Neural crest cell (in vitro differentiated cells): ENCODE results near the gene CPA4. TPM values are rescaled to one million over a fixed set of nuclear protein-coding genes. Genes with fewer than 3 reads are reported as not detected.

Source experiments
- DNase-seq: peaks from one replicate; pipeline ENCODE4 v3.0.0; 2021; ENCODE audit warnings: low read depth, mixed read lengths, low spot score
- H3K27ac Mint-ChIP-seq: one replicate; pipeline ENCODE4 v1.8.0; 2021; ENCODE audit warnings: mild to moderate bottlenecking, mixed read lengths; ENCODE audit not compliant: unreplicated experiment
- H3K27me3 Mint-ChIP-seq: 2 replicates; pipeline ENCODE4 v1.8.0; 2021; ENCODE audit warnings: low read depth, mild to moderate bottlenecking, mixed read lengths
- H3K36me3 Mint-ChIP-seq: 2 replicates; pipeline ENCODE4 v1.8.0; 2021; ENCODE audit warnings: low read depth, mild to moderate bottlenecking, mixed read lengths
- H3K4me1 Mint-ChIP-seq: 2 replicates; pipeline ENCODE4 v1.8.0; 2021; ENCODE audit warnings: mixed read lengths
- H3K4me3 Mint-ChIP-seq: one replicate; pipeline ENCODE4 v1.8.0; 2021; ENCODE audit warnings: mild to moderate bottlenecking, mixed read lengths
- H3K9me3 Mint-ChIP-seq: 2 replicates; pipeline ENCODE4 v1.8.0; 2021; ENCODE audit warnings: mixed read lengths
- total RNA-seq: library from RNA; stranded (reverse); gene quantifications from 2 replicates; pipeline ENCODE4 v1.2.1, GENCODE V29; 2021
- TF ChIP-seq, protein P1 (sequence below): fragments of 200-600 bp; sonication (generic); conservative IDR thresholded peaks from 2 replicates; pipeline ENCODE4 v1.5.0; 2021; ENCODE audit warnings: antibody characterized with exemption, mild to moderate bottlenecking

CPA4 gene
- total RNA-seq, 1 donor from 2014 or later: 0.72 TPM

DNA sequence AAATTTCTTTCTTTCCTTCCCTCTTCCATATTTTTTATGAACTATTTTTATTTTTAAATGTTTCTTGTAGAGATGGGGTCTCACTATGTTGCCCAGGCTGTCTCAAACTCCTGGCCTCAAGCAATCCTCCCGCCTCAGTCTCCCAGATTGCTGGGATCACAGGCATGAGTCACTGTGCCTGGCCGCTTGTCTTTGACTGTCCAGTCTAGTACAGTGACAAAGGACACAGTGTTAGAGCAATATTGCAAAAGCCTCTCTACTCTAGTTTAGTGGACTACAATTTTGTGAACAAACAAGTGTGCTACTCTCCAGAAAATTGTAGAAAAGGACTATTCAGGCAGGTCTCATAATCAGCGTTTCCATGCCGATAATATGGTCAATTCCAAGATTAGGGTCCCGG is 11.0 kb downstream of the CPA4 start:
- Mint-ChIP-seq H3K27ac (no peak overlapping the region), H3K9me3 (peaks cover 3% of the 10 kb centered on the region), H3K4me3 (no peak overlapping the region), H3K36me3 (no peaks in the 10 kb centered on the region), H3K27me3 (no peaks in the 10 kb centered on the region), H3K4me1 (peaks cover 34% of the 10 kb centered on the region)
- DNase-seq: no peak
- TF ChIP-seq, protein P1, sequence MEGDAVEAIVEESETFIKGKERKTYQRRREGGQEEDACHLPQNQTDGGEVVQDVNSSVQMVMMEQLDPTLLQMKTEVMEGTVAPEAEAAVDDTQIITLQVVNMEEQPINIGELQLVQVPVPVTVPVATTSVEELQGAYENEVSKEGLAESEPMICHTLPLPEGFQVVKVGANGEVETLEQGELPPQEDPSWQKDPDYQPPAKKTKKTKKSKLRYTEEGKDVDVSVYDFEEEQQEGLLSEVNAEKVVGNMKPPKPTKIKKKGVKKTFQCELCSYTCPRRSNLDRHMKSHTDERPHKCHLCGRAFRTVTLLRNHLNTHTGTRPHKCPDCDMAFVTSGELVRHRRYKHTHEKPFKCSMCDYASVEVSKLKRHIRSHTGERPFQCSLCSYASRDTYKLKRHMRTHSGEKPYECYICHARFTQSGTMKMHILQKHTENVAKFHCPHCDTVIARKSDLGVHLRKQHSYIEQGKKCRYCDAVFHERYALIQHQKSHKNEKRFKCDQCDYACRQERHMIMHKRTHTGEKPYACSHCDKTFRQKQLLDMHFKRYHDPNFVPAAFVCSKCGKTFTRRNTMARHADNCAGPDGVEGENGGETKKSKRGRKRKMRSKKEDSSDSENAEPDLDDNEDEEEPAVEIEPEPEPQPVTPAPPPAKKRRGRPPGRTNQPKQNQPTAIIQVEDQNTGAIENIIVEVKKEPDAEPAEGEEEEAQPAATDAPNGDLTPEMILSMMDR: no peak

DNA sequence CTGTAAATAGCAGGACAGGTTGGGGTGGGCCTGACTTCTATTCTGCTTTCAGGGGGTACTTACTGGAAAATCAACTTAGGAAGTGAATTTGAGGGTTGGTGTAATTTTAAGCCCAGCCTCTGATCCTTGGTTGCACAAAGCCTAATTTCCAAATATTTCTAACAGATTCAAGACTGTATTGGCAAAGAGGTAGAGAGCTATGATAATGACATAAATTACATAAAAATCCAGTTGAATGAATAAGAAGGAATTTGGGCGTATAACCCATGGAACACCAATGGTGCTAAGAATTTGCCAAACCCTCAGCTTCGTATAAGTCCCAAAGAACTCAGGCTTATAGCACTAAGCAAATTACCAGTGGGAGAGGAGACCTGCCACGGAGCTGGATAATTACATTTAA is 11.9 kb downstream of the CPA4 start:
- TF ChIP-seq, protein P1: no peak
- H3K4me3 Mint-ChIP-seq: no peak overlapping the region
- no peak for DNase-seq
- no peaks in the 10 kb centered on the region for H3K36me3 Mint-ChIP-seq
- H3K9me3 Mint-ChIP-seq: peaks cover 3% of the 10 kb centered on the region
- peaks cover 26% of the 10 kb centered on the region for H3K4me1 Mint-ChIP-seq
- no peaks in the 10 kb centered on the region for H3K27me3 Mint-ChIP-seq
- no peak overlapping the region for H3K27ac Mint-ChIP-seq

DNA sequence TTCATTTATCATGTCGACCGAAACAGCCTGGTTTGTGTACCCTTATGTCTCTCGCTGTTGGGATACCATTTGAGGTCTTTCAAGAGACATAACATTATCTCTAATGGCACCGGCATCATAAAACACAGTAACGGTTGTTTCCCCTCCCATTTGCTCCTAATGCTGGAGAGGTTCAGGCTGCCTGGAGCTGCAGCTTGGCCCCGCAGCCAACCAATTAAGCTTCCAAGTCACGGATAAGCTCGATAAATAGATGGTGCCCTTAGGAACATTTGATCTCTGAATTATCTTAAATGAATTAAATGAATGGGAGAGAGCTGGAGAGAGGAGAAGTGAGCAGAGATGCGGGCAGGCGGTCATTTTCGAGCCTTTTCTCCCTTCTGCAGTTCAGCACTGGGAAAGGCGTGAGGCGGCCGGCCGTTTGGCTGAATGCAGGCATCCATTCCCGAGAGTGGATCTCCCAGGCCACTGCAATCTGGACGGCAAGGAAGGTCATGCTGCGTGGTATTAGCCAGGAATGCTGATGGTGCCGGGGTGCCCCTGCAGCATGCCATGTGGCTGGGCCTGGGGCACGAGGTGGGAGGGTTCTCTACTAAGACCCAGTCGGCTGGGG is 12.6 kb downstream of the CPA4 start:
- TF ChIP-seq, protein P1: no peak
- peaks cover 3% of the 10 kb centered on the region for H3K9me3 Mint-ChIP-seq
- H3K36me3 Mint-ChIP-seq: no peaks in the 10 kb centered on the region
- peaks cover 23% of the 10 kb centered on the region for H3K4me1 Mint-ChIP-seq
- no peak overlapping the region for H3K4me3 Mint-ChIP-seq
- DNase-seq: no peak
- no peak overlapping the region for H3K27ac Mint-ChIP-seq
- H3K27me3 Mint-ChIP-seq: no peaks in the 10 kb centered on the region

DNA sequence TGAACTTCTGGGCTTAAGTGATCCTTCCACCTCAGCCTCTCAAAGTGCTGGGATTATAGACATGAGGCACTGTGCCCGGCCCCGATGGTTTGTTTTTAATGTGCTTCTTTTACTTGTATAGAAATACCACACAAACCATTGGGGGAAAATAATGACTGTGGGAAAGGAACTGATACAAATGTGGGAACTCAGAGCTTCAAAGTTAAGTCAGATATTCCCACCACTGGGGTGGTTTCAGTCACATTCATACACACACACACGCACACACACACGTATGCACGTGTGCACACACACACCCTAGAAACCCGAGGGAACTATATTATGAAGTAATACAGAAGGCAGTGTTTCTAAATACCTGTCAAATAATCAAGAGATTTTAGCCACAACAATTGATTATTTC is 17.0 kb downstream of the CPA4 start:
- Mint-ChIP-seq H3K27ac (no peak overlapping the region), H3K9me3 (peaks cover 8% of the 10 kb centered on the region), H3K36me3 (peaks cover 6% of the 10 kb centered on the region), H3K4me1 (no peaks in the 10 kb centered on the region), H3K27me3 (no peaks in the 10 kb centered on the region), H3K4me3 (no peak overlapping the region)
- DNase-seq: no peak
- TF ChIP-seq, protein P1: no peak

DNA sequence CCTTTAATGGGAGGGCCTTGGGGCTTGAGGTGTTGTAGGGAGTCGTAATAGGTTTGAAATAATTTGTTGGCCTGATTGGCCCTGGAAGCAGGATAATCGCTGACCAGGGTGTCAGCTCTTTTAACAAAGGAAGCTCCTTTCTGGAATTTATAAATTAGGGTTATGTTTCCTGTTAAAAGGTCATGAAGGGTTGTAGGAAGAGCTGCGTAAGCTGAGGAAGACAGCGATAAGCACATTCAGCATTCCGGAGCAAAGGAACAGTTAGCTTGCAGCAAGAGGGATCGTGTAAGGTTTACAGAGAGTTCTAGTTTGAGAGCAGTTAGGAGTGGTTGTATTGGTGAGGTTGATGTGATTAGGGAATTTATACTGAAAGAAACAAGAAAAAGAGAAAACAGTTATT is 21.3 kb downstream of the CPA4 start:
- H3K9me3 Mint-ChIP-seq: peaks cover 8% of the 10 kb centered on the region
- H3K27ac Mint-ChIP-seq: no peak overlapping the region
- no peaks in the 10 kb centered on the region for H3K27me3 Mint-ChIP-seq
- DNase-seq: no peak
- H3K36me3 Mint-ChIP-seq: peaks cover 6% of the 10 kb centered on the region
- H3K4me3 Mint-ChIP-seq: no peak overlapping the region
- TF ChIP-seq, protein P1: no peak
- peaks cover 15% of the 10 kb centered on the region for H3K4me1 Mint-ChIP-seq
